SK-N-SH (cell line): ENCODE data around the gene MAGI2. TPM values are rescaled to one million over a fixed set of nuclear protein-coding genes. Genes with fewer than 3 reads are reported as not detected.

Source experiments
- CTCF ChIA-PET: fragments of 300-600, 350-600 bp; formaldehyde crosslinking; extraction: SDS; loops from one replicate; lab custom pipeline; 2021; lab: Yijun Ruan, JAX
- POLR2A ChIA-PET: fragments of 350-600 bp; sonication (Branson Sonifier 250); formaldehyde crosslinking; extraction: SDS; loops from one replicate; lab custom pipeline; 2020; ENCODE audit warnings: antibody characterized with exemption, inconsistent platforms; lab: Yijun Ruan, JAX
- DNase-seq: peaks from one replicate; pipeline ENCODE4 v3.0.0; 2012
- H2AFZ ChIP-seq: fragments of 200-600 bp; sonication (generic); 2 replicates; pipeline ENCODE4 v1.8.1; 2016; ENCODE audit warnings: antibody characterized with exemption, mild to moderate bottlenecking, low read depth
- H3F3A ChIP-seq: fragments of 200-600 bp; sonication (generic); replicated peaks from 2 replicates; pipeline ENCODE3; 2016; ENCODE audit warnings: antibody characterized with exemption, mild to moderate bottlenecking; ENCODE audit not compliant: insufficient read depth
- H3K27ac ChIP-seq, 2 experiments: fragments of 200-500 bp in 1 of 2; fragments of 200-600 bp in 1 of 2; sonication (Bioruptor generic) in 1 of 2; sonication (generic), shearing (Covaris generic) in 1 of 2; 2 replicates each; pipeline versions ENCODE4 v1.5.1 to v1.6.1; 2014 to 2016; ENCODE audit warnings: low read depth in 2 of 2, inconsistent platforms in 1 of 2, low read length in 1 of 2, mild to moderate bottlenecking in 1 of 2, mixed read lengths in 1 of 2
- H3K27me3 ChIP-seq: fragments of 200-600 bp; sonication (generic), shearing (Covaris generic); 2 replicates; pipeline ENCODE4 v1.6.1; 2016; ENCODE audit warnings: mixed run types; ENCODE audit not compliant: insufficient read depth
- H3K36me3 ChIP-seq, 2 experiments: fragments of 200-500 bp in 1 of 2; fragments of 200-600 bp in 1 of 2; sonication (Bioruptor generic) in 1 of 2; sonication (generic) in 1 of 2; replicated peaks in 1 of 2; 2 replicates each; pipeline versions ENCODE3 to v1.5.1; 2014 to 2016; ENCODE audit warnings: low read length in 1 of 2, mild to moderate bottlenecking in 1 of 2; ENCODE audit not compliant: insufficient read depth in 2 of 2, control insufficient read depth in 1 of 2
- H3K4me1 ChIP-seq, 2 experiments: fragments of 200-500 bp in 1 of 2; fragments of 200-600 bp in 1 of 2; sonication (Bioruptor generic) in 1 of 2; sonication (generic), shearing (Covaris generic) in 1 of 2; 2 replicates each; pipeline versions ENCODE4 v1.5.1 to v1.6.1; 2014 to 2016; ENCODE audit warnings: low read depth in 1 of 2, low read length in 1 of 2, mixed run types in 1 of 2; ENCODE audit not compliant: insufficient read depth in 2 of 2, control insufficient read depth in 1 of 2
- H3K4me2 ChIP-seq: fragments of 200-600 bp; sonication (generic), shearing (Covaris generic); 2 replicates; pipeline ENCODE4 v1.6.1; 2017; ENCODE audit warnings: mixed run types
- H3K4me3 ChIP-seq, 2 experiments: fragments of 200-500 bp in 1 of 2; fragments of 200-600 bp in 1 of 2; sonication (Bioruptor generic) in 1 of 2; sonication (generic), shearing (Covaris generic) in 1 of 2; 2 replicates each; pipeline versions ENCODE4 v1.5.1 to v1.8.1; 2014 to 2016; ENCODE audit warnings: low read depth in 2 of 2, inconsistent platforms in 1 of 2, low read length in 1 of 2, mild to moderate bottlenecking in 1 of 2, mixed read lengths in 1 of 2, moderate library complexity in 1 of 2
- H3K79me2 ChIP-seq: fragments of 200-600 bp; sonication (generic); 2 replicates; pipeline ENCODE4 v1.8.1; 2017; ENCODE audit warnings: mild to moderate bottlenecking; ENCODE audit not compliant: insufficient read depth
- H3K9ac ChIP-seq: fragments of 200-600 bp; sonication (generic); 2 replicates; pipeline ENCODE4 v1.6.1; 2017; ENCODE audit warnings: mixed run types
- H3K9me2 ChIP-seq: fragments of 200-600 bp; sonication (generic); 2 replicates; pipeline ENCODE4 v1.6.1; 2017; ENCODE audit warnings: mixed run types
- H3K9me3 ChIP-seq: fragments of 200-600 bp; sonication (generic); 2 replicates; pipeline ENCODE4 v1.6.1; 2017; ENCODE audit warnings: mixed run types, mild to moderate bottlenecking, moderate library complexity
- H4K20me1 ChIP-seq: fragments of 200-600 bp; sonication (generic); 2 replicates; pipeline ENCODE4 v1.6.1; 2017; ENCODE audit warnings: mild to moderate bottlenecking, mixed run types; ENCODE audit not compliant: insufficient read depth
- EP300 ChIP-seq, 2 experiments: IDR thresholded peaks; 2 replicates each; pipeline versions ENCODE4 v1.4.0 to v1.6.1; 2012; ENCODE audit warnings: borderline replicate concordance in 1 of 2, low read depth in 1 of 2, low read length in 1 of 2
- EZH2phosphoT487 ChIP-seq: fragments of 200-600 bp; sonication (generic); IDR thresholded peaks from 2 replicates; pipeline ENCODE4 v1.6.1; 2017; ENCODE audit warnings: low read depth, mixed run types, mild to moderate bottlenecking, antibody characterized with exemption, moderate library complexity, borderline replicate concordance
- FOSL2 ChIP-seq: IDR thresholded peaks from 2 replicates; pipeline ENCODE4 v1.4.0; 2012; ENCODE audit warnings: low read depth, mild to moderate bottlenecking, moderate library complexity, borderline replicate concordance
- GABPA ChIP-seq: IDR thresholded peaks from 2 replicates; pipeline ENCODE4 v1.4.0; 2012; ENCODE audit warnings: low read depth, mild to moderate bottlenecking
- GATA2 ChIP-seq: sonication (generic); formaldehyde crosslinking; IDR thresholded peaks from 2 replicates; pipeline ENCODE4 v1.5.0; 2020; ENCODE audit warnings: mild to moderate bottlenecking, missing genetic modification reagents
- IRF3 ChIP-seq: fragments of 150-350 bp; IDR thresholded peaks from 2 replicates; pipeline ENCODE4 v1.6.1; 2016; ENCODE audit warnings: mild to moderate bottlenecking, low read depth, low read length
- JUND ChIP-seq: IDR thresholded peaks from 2 replicates; pipeline ENCODE4 v1.4.0; 2012
- MEF2A ChIP-seq: IDR thresholded peaks from 2 replicates; pipeline ENCODE4 v1.4.0; 2012; ENCODE audit warnings: low read depth, borderline replicate concordance
- NFIC ChIP-seq: IDR thresholded peaks from 2 replicates; pipeline ENCODE4 v1.4.0; 2012; ENCODE audit warnings: borderline replicate concordance
- NRF1 ChIP-seq: IDR thresholded peaks from 2 replicates; pipeline ENCODE4 v1.6.1; 2012; ENCODE audit warnings: low read depth, mild to moderate bottlenecking, low read length
- PBX3 ChIP-seq: IDR thresholded peaks from 2 replicates; pipeline ENCODE4; 2012
- POLR2AphosphoS5 ChIP-seq: IDR thresholded peaks from 2 replicates; pipeline ENCODE4 v1.6.1; 2012; ENCODE audit warnings: low read depth, low read length
- RAD21 ChIP-seq: IDR thresholded peaks from 2 replicates; pipeline ENCODE4 v1.6.1; 2012; ENCODE audit warnings: mild to moderate bottlenecking, low read length
- RCOR1 ChIP-seq: fragments of 150-350 bp; IDR thresholded peaks from 2 replicates; pipeline ENCODE4 v1.6.1; 2017; ENCODE audit warnings: antibody characterized with exemption, low read length
- REST ChIP-seq: IDR thresholded peaks from 2 replicates; pipeline ENCODE4 v1.6.1; 2012; ENCODE audit warnings: mild to moderate bottlenecking, low read depth, low read length, moderate library complexity
- RFX5 ChIP-seq: IDR thresholded peaks from 2 replicates; pipeline ENCODE4 v1.6.1; 2012; ENCODE audit warnings: mild to moderate bottlenecking, improper control_type of control experiment, low read length
- RXRA ChIP-seq: IDR thresholded peaks from 2 replicates; pipeline ENCODE4 v1.4.0; 2012; ENCODE audit warnings: low read depth, mild to moderate bottlenecking, borderline replicate concordance
- SIN3A ChIP-seq: IDR thresholded peaks from 2 replicates; pipeline ENCODE4 v1.6.1; 2012; ENCODE audit warnings: low read depth, mild to moderate bottlenecking, low read length, moderate library complexity, borderline replicate concordance
- SMC3 ChIP-seq: IDR thresholded peaks from 2 replicates; pipeline ENCODE4 v1.6.1; 2012; ENCODE audit warnings: low read depth, low read length, improper control_type of control experiment
- TCF12 ChIP-seq: IDR thresholded peaks from 2 replicates; pipeline ENCODE4 v1.4.0; 2012
- YY1 ChIP-seq: IDR thresholded peaks from 2 replicates; pipeline ENCODE4 v1.4.0; 2012; ENCODE audit warnings: low read depth, mild to moderate bottlenecking
- ZBTB33 ChIP-seq: IDR thresholded peaks from 2 replicates; pipeline ENCODE4 v1.4.0; 2012; ENCODE audit warnings: low read depth, borderline replicate concordance
- WGBS: methylation state at CpG from one replicate; pipeline ENCODE4 v1.1.6; 2017; ENCODE audit warnings: low lambda C conversion rate; 5-methylcytosine and 5-hydroxymethylcytosine counted together
- polyA plus RNA-seq, 3 experiments: library from polyadenylated mRNA; depleted of rRNA; stranded (reverse); fragments of >200 nt; gene quantifications; 2 replicates each; pipeline ENCODE4 v1.2.3, GENCODE V29; 2012

The MAGI2 gene
- polyA plus RNA-seq, 1 of the 3 experiments (the other 2 are of a cell fraction), result 1.1 TPM

- TF ChIP-seq GABPA (no peak), PBX3 (peak; percentile 90), NRF1 (no peak), NFIC (peak; percentile 69), RCOR1 (no peak), ZBTB33 (no peak), JUND (peak; percentile 92)
Measured at GRCh38 chr7:79317728-79318127, 135.7 kb downstream of the MAGI2 start (continued).

- no peak for TF ChIP-seq TCF12
- TF ChIP-seq MEF2A, result no peak
- no peak for TF ChIP-seq SIN3A
- no peak for TF ChIP-seq RFX5
- no peak for TF ChIP-seq EZH2phosphoT487
- no peak for TF ChIP-seq SMC3
- TF ChIP-seq RCOR1, result no peak
- TF ChIP-seq EP300 (IDR thresholded peaks at IDR 0.05; ENCODE audit: borderline replicate concordance in 1 of 2, low read depth in 1 of 2, low read length in 1 of 2), result no peak
- no peak for TF ChIP-seq REST
- no peak for TF ChIP-seq POLR2AphosphoS5
- TF ChIP-seq NFIC, result no peak
- TF ChIP-seq RAD21, result no peak
- TF ChIP-seq GABPA, result no peak
- no peak for TF ChIP-seq NRF1
- TF ChIP-seq YY1, result no peak
- TF ChIP-seq IRF3, result no peak
- no peak for TF ChIP-seq RXRA
- TF ChIP-seq GATA2 (CRISPR knock-in tag), result no peak
- TF ChIP-seq FOSL2, result no peak
- no peaks in the 10 kb centered on the region for H3K9me2 ChIP-seq
- H3K9ac ChIP-seq, result no peak overlapping the region
- CTCF ChIA-PET, result interaction anchor here (0.6 to 2.7 kb wide), 3 partner anchors 14 to 24 kb away, joined by 3 to 13 read pairs (median 3); no protein-coding TSS in a partner anchor
- DNase-seq, result no peak
- no peaks in the 10 kb centered on the region for H3K36me3 ChIP-seq
- no peak overlapping the region for H3K4me3 ChIP-seq
- no peak overlapping the region for H3K4me2 ChIP-seq
- H3K4me1 ChIP-seq, result peaks cover 0 to 3% of the 10 kb centered on the region in 2 experiments; a peak in 2 of 4 replicates
- no peaks in the 10 kb centered on the region for H4K20me1 ChIP-seq
- no peak overlapping the region for H2AFZ ChIP-seq
- POLR2A ChIA-PET, result no interaction called here
- H3K27me3 ChIP-seq, result no peaks in the 10 kb centered on the region
- H3K27ac ChIP-seq, result no peak overlapping the region
- no peaks in the 10 kb centered on the region for H3K9me3 ChIP-seq
- 93% methylated on average over 3 of the region's 3 CpGs for WGBS
- no peaks in the 10 kb centered on the region for H3F3A ChIP-seq
- H3K79me2 ChIP-seq, result no peaks in the 10 kb centered on the region
Measured at GRCh38 chr7:79312022-79312421, 141.4 kb downstream of the MAGI2 start.
